Measurements from ENCODE around the gene HIGD1B.

DNA sequence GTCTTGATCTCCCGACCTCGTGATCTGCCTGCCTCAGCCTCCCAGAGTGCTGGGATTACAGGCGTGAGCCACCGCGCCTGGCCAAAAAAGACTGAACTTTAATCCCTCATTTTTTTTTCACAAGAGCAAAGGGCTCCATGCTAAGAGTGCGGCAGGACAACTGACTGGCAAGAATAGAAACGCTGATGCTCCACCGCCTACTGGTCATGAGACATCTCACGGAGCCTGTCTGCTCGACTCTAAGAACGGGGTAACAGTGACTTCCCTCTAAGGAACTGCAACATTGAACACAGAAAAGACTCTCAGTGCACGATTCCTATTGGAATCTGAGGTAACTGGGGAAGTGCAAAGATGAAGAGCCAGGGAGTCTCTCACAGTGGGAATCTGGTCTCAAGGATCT lies 23.9 kb downstream of the HIGD1B start:
- TF ChIP-seq, protein P1, sequence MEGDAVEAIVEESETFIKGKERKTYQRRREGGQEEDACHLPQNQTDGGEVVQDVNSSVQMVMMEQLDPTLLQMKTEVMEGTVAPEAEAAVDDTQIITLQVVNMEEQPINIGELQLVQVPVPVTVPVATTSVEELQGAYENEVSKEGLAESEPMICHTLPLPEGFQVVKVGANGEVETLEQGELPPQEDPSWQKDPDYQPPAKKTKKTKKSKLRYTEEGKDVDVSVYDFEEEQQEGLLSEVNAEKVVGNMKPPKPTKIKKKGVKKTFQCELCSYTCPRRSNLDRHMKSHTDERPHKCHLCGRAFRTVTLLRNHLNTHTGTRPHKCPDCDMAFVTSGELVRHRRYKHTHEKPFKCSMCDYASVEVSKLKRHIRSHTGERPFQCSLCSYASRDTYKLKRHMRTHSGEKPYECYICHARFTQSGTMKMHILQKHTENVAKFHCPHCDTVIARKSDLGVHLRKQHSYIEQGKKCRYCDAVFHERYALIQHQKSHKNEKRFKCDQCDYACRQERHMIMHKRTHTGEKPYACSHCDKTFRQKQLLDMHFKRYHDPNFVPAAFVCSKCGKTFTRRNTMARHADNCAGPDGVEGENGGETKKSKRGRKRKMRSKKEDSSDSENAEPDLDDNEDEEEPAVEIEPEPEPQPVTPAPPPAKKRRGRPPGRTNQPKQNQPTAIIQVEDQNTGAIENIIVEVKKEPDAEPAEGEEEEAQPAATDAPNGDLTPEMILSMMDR (IDR thresholded peaks at IDR 0.05): no peak
- TF ChIP-seq POLR2AphosphoS5 (IDR thresholded peaks at IDR 0.05; ENCODE audit: low read depth, low read length) (no peak), TCF7L2 (IDR thresholded peaks at IDR 0.05; ENCODE audit: low read depth, low read length) (no peak), REST (IDR thresholded peaks at IDR 0.05; ENCODE audit: insufficient read depth in 1 of 2, low read depth in 2 of 2, low read length in 1 of 2) (no peak), SIN3A (IDR thresholded peaks at IDR 0.05; ENCODE audit: borderline replicate concordance, insufficient read depth, low read depth, low read length) (no peak)

Measured in Panc1 (cell line).